HCT116 (cell line): ENCODE measurements around the gene SMYD3. TPM values are rescaled to one million over a fixed set of nuclear protein-coding genes. Genes with fewer than 3 reads are reported as not detected.

Experiments used
- ATAC-seq: fragments of 200-7000 bp; cut with Tn5 transposase; 2 replicates; pipeline ENCODE4 v1.9.1; 2020; ENCODE audit warnings: mild to moderate bottlenecking, moderate library complexity
- BruUV-seq: library from RNA; stranded (reverse); fragments of 400-500 nt; replicated peaks from 2 replicates; lab custom pipeline; 2021; lab: Mats Ljungman, UMichigan
- CTCF ChIA-PET: fragments of 300-600 bp; sonication (Branson Sonifier 250); formaldehyde crosslinking; loops from one replicate; lab custom pipeline; 2021; ENCODE audit warnings: antibody characterized with exemption; lab: Charles Lee
- POLR2A ChIA-PET: fragments of 300-600, 350-600 bp; sonication (Branson Sonifier 250); formaldehyde crosslinking; loops from one replicate; lab custom pipeline; 2021; ENCODE audit warnings: antibody characterized with exemption; lab: Charles Lee
- RAD21 ChIA-PET, 2 experiments: fragments of 300-600 bp; sonication (Branson Sonifier 250); formaldehyde crosslinking; loops; one replicate each; lab custom pipeline; 2023; ENCODE audit warnings: low total read pairs in 2 of 2; ENCODE audit not compliant: uncharacterized antibody in 2 of 2, unreplicated experiment in 2 of 2, low non-redundant PET in 1 of 2; lab: Charles Lee
- DNase-seq: peaks from one replicate; pipeline ENCODE4 v3.0.0-alpha.2; 2010; ENCODE audit warnings: low read depth, low spot score
- H2AFZ ChIP-seq: fragments of 200-600 bp; shearing (Covaris generic), sonication (generic); 2 replicates; pipeline ENCODE4 v1.6.1; 2017; ENCODE audit warnings: low read depth, mixed run types, mixed read lengths, antibody characterized with exemption, low read length; ENCODE audit not compliant: poor library complexity, severe bottlenecking
- H3K27ac ChIP-seq: 2 replicates; pipeline ENCODE4 v1.5.1; 2012; ENCODE audit warnings: low read depth, low read length
- H3K27me3 ChIP-seq: fragments of 200-600 bp; sonication (generic); 2 replicates; pipeline ENCODE4 v1.6.1; 2016; ENCODE audit warnings: mixed run types, low read length, mixed read lengths; ENCODE audit not compliant: insufficient read depth
- H3K36me3 ChIP-seq, 2 experiments: fragments of 200-500 bp in 1 of 2; fragments of 200-600 bp in 1 of 2; sonication (Bioruptor generic) in 1 of 2; sonication (generic) in 1 of 2; 2 replicates each; pipeline versions ENCODE4 v1.5.1 to v1.6.1; 2014 to 2016; ENCODE audit warnings: low read length in 2 of 2, inconsistent platforms in 1 of 2, mixed read lengths in 1 of 2, mixed run types in 1 of 2; ENCODE audit not compliant: insufficient read depth in 2 of 2, control insufficient read depth in 1 of 2
- H3K4me1 ChIP-seq, 2 experiments: fragments of 200-600 bp in 1 of 2; sonication (generic) in 1 of 2; 2 replicates each; pipeline versions ENCODE4 v1.5.1 to v1.6.1; 2012 to 2017; ENCODE audit warnings: low read length in 2 of 2, inconsistent platforms in 1 of 2, mild to moderate bottlenecking in 1 of 2, mixed read lengths in 1 of 2, mixed run types in 1 of 2, moderate library complexity in 1 of 2; ENCODE audit not compliant: insufficient read depth in 2 of 2, control insufficient read depth in 1 of 2
- H3K4me2 ChIP-seq: fragments of 200-600 bp; sonication (generic); 2 replicates; pipeline ENCODE4 v1.6.1; 2017; ENCODE audit warnings: mixed run types, low read length, mixed read lengths
- H3K4me3 ChIP-seq, 2 experiments: fragments of 200-600 bp in 1 of 2; sonication (generic) in 1 of 2; replicated peaks in 1 of 2; 2 replicates each; pipeline ENCODE4 v1.5.1; 2011 to 2016; ENCODE audit warnings: low read length in 2 of 2, control low read depth in 1 of 2, low read depth in 1 of 2, mild to moderate bottlenecking in 1 of 2, mixed read lengths in 1 of 2, mixed run types in 1 of 2
- H3K79me2 ChIP-seq: fragments of 200-600 bp; sonication (generic); 2 replicates; pipeline ENCODE4 v1.6.1; 2017; ENCODE audit warnings: mild to moderate bottlenecking, mixed run types, low read length, moderate library complexity, mixed read lengths; ENCODE audit not compliant: insufficient read depth
- H3K9ac ChIP-seq: fragments of 200-600 bp; sonication (generic); 2 replicates; pipeline ENCODE4 v1.6.1; 2016; ENCODE audit warnings: low read length, mixed read lengths
- H3K9me2 ChIP-seq: fragments of 200-600 bp; sonication (generic), shearing (Covaris generic); 2 replicates; pipeline ENCODE4 v1.6.1; 2017; ENCODE audit warnings: mixed run types, mild to moderate bottlenecking, moderate library complexity; ENCODE audit not compliant: insufficient read depth
- H3K9me3 ChIP-seq, 2 experiments: fragments of 200-500 bp in 1 of 2; fragments of 200-600 bp in 1 of 2; sonication (Bioruptor generic) in 1 of 2; sonication (generic) in 1 of 2; 2 replicates each; pipeline ENCODE4 v1.6.1; 2014 to 2017; ENCODE audit warnings: low read length in 2 of 2, mixed read lengths in 2 of 2, inconsistent platforms in 1 of 2, low read depth in 1 of 2, mild to moderate bottlenecking in 1 of 2, mixed run types in 1 of 2, moderate library complexity in 1 of 2; ENCODE audit not compliant: control insufficient read depth in 1 of 2, insufficient read depth in 1 of 2
- H4K20me1 ChIP-seq: fragments of 200-600 bp; sonication (generic), shearing (Covaris generic); 2 replicates; pipeline ENCODE4 v1.6.1; 2017; ENCODE audit warnings: mixed run types, mild to moderate bottlenecking, moderate library complexity; ENCODE audit not compliant: insufficient read depth
- CBX3 ChIP-seq: IDR thresholded peaks from 2 replicates; pipeline ENCODE4 v1.6.1; 2012; ENCODE audit warnings: low read depth
- CEBPB ChIP-seq: IDR thresholded peaks from 2 replicates; pipeline ENCODE4 v1.6.1; 2012; ENCODE audit warnings: low read depth
- EGR1 ChIP-seq: IDR thresholded peaks from 2 replicates; pipeline ENCODE4 v1.6.1; 2012; ENCODE audit warnings: low read depth
- FOSL1 ChIP-seq: IDR thresholded peaks from 2 replicates; pipeline ENCODE4 v1.6.1; 2012; ENCODE audit warnings: low read depth
- POLR2A ChIP-seq: IDR thresholded peaks from 2 replicates; pipeline ENCODE4 v1.7.0; 2011; ENCODE audit warnings: borderline replicate concordance; ENCODE audit not compliant: insufficient read depth, insufficient read length; ENCODE audit errors: extremely low read depth
- POLR2AphosphoS5 ChIP-seq: IDR thresholded peaks from 2 replicates; pipeline ENCODE4 v1.6.1; 2011; ENCODE audit warnings: mild to moderate bottlenecking, low read depth, low read length, moderate library complexity
- RAD21 ChIP-seq: IDR thresholded peaks from 2 replicates; pipeline ENCODE4 v1.6.1; 2012; ENCODE audit warnings: low read depth, mild to moderate bottlenecking
- TCF7L2 ChIP-seq: IDR thresholded peaks from 2 replicates; pipeline ENCODE4 v1.7.0; 2011; ENCODE audit warnings: borderline replicate concordance, inconsistent platforms; ENCODE audit not compliant: insufficient read depth, insufficient read length; ENCODE audit errors: extremely low read depth
- intact Hi-C: fragments of 100-400 bp; cut with micrococcal nuclease; formaldehyde crosslinking; loops from 2 replicates; pipeline ENCODE4 v1.10.0; 2022
- total RNA-seq: library from RNA; stranded (reverse); gene quantifications from one replicate; pipeline ENCODE4 v1.2.1, GENCODE V29; 2021; ENCODE audit not compliant: unreplicated experiment
- TF ChIP-seq, protein P1 (sequence below): IDR thresholded peaks from 2 replicates; pipeline ENCODE4 v1.6.1; 2012
- TF ChIP-seq, protein P2 (sequence below), 3 experiments: fragments of 200-600 bp in 1 of 3; sonication (generic) in 1 of 3; IDR thresholded peaks in 2 of 3; conservative IDR thresholded peaks in 1 of 3; 2 replicates each; pipeline ENCODE4 v1.5.1; 2012 to 2017; ENCODE audit warnings: low read depth in 2 of 3, low read length in 2 of 3, antibody characterized with exemption in 1 of 3, borderline replicate concordance in 1 of 3, control low read depth in 1 of 3, mild to moderate bottlenecking in 1 of 3, mixed read lengths in 1 of 3, mixed run types in 1 of 3, moderate library complexity in 1 of 3; ENCODE audit not compliant: insufficient read depth in 1 of 3

Gene SMYD3
- total RNA-seq, 1 experiment from 2014 or later = 33.6 TPM

DNA sequence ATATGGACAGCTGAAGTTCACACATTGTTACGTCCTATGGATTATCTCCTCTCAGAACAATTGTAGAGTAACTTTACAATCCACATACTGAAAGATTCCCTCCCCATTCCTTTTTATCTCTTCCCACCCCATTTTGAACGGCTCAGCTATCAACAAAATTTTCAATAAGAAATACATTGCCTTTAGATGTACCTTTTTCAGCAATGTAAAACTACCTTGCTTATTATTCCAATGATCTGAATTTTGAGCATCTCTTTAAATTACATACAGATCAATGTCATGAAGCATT lies 503.7 kb downstream of the SMYD3 start (continued):
- no peak for TF ChIP-seq FOSL1
- TF ChIP-seq CBX3 = no peak
- no peak for TF ChIP-seq CEBPB
- no peak for TF ChIP-seq EGR1
- TF ChIP-seq, protein P1, sequence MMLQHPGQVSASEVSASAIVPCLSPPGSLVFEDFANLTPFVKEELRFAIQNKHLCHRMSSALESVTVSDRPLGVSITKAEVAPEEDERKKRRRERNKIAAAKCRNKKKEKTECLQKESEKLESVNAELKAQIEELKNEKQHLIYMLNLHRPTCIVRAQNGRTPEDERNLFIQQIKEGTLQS = no peak
- TF ChIP-seq POLR2A = no peak
- TF ChIP-seq TCF7L2 = no peak

DNA sequence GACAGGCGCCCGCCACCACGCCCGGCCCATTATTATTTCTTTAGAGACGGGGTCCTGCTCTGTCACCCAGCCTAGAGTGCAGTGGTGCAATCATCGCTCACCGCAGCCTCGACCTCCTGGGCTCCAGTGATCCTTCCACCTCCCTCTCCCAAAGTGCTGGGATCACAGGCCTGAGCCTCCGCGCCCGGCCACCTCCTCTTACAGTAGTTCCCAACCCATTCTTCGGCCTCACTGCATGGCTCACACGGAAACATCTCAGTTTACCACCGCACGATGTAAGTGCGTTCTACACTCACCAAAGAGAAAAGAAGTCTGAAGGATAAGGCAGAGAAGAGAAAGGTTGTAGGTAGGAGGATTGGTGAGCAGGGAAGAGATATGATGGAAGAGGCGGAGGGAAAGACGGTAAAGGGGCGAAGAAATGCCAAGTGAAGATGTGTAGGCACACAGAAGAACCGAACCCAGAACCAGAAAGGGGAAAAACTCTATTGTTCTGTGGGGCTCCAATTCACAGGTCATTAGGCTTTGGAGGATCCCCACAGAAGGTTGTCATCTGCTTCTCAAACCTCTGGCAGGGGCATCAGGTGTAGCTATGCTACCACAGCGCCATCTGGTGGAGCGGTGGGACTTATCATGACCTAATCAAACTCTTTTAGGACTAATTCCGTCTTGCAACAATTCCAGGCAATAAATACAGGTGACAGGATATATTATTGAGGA lies 504.2 kb downstream of the SMYD3 start:
- TF ChIP-seq, protein P2, sequence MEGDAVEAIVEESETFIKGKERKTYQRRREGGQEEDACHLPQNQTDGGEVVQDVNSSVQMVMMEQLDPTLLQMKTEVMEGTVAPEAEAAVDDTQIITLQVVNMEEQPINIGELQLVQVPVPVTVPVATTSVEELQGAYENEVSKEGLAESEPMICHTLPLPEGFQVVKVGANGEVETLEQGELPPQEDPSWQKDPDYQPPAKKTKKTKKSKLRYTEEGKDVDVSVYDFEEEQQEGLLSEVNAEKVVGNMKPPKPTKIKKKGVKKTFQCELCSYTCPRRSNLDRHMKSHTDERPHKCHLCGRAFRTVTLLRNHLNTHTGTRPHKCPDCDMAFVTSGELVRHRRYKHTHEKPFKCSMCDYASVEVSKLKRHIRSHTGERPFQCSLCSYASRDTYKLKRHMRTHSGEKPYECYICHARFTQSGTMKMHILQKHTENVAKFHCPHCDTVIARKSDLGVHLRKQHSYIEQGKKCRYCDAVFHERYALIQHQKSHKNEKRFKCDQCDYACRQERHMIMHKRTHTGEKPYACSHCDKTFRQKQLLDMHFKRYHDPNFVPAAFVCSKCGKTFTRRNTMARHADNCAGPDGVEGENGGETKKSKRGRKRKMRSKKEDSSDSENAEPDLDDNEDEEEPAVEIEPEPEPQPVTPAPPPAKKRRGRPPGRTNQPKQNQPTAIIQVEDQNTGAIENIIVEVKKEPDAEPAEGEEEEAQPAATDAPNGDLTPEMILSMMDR (IDR thresholded peaks at IDR 0.05 in 2 of 3, conservative IDR thresholded peaks at IDR 0.05 in 1 of 3; ENCODE audit: borderline replicate concordance in 1 of 3, insufficient read depth in 1 of 3, low read depth in 2 of 3, low read length in 2 of 3) = peak; percentile 74 to 88 (median 78)
- TF ChIP-seq EGR1 = no peak
- peak; percentile 96 for TF ChIP-seq RAD21
- TF ChIP-seq POLR2AphosphoS5 = no peak
- H3K9ac ChIP-seq = no peak overlapping the region
- no peaks in the 10 kb centered on the region for H4K20me1 ChIP-seq
- no peak overlapping the region for H3K4me3 ChIP-seq
- H3K27ac ChIP-seq = no peak overlapping the region
- no peak overlapping the region for H2AFZ ChIP-seq
- peaks cover 11 to 23% of the 10 kb centered on the region in 2 experiments for H3K4me1 ChIP-seq
- H3K4me2 ChIP-seq = no peak overlapping the region
- DNase-seq (peak; percentile 73), ATAC-seq (peak; percentile 87)
- CTCF ChIA-PET = interaction anchor here (0.6 to 2.6 kb wide), 6 partner anchors 16 to 923 kb away, joined by 3 to 21 read pairs (median 4); no protein-coding TSS in a partner anchor
- no TSS peak for BruUV-seq
- no peaks in the 10 kb centered on the region for H3K9me2 ChIP-seq
- H3K27me3 ChIP-seq = no peaks in the 10 kb centered on the region
- H3K79me2 ChIP-seq = no peaks in the 10 kb centered on the region
- intact Hi-C loops = loop anchor here (1.0 to 5.0 kb wide), 5 partner anchors 116 to 924 kb away; no protein-coding TSS in a partner anchor
- RAD21 ChIA-PET = interaction anchor here (1.1 to 1.6 kb wide), 3 partner anchors 114 to 850 kb away, joined by 3 to 7 read pairs (median 5); no protein-coding TSS in a partner anchor
- POLR2A ChIA-PET = no interaction called here
- H3K9me3 ChIP-seq = no peaks in the 10 kb centered on the region
- no peaks in the 10 kb centered on the region for H3K36me3 ChIP-seq
